ENCODE data around the gene EPHB1.
"Not testable (repeated sequence)": the region's sequence is repeated elsewhere in the genome, so short reads cannot be mapped to it uniquely, and the experiment has no call there.

The EPHB1 gene

GRCh38 chr3:135106445-135106844 lies 311.4 kb downstream of the EPHB1 start:
- in situ Hi-C loops (cut with MboI; ENCODE audit: low sequenced_read_pairs) = no loop called here

GRCh38 chr3:135107043-135107442 lies 312.0 kb downstream of the EPHB1 start:
- in situ Hi-C loops (cut with MboI; ENCODE audit: low sequenced_read_pairs) = no loop called here

GRCh38 chr3:135109681-135110080 lies 314.6 kb downstream of the EPHB1 start:
- in situ Hi-C loops (cut with MboI; ENCODE audit: low sequenced_read_pairs) = no loop called here

DNA sequence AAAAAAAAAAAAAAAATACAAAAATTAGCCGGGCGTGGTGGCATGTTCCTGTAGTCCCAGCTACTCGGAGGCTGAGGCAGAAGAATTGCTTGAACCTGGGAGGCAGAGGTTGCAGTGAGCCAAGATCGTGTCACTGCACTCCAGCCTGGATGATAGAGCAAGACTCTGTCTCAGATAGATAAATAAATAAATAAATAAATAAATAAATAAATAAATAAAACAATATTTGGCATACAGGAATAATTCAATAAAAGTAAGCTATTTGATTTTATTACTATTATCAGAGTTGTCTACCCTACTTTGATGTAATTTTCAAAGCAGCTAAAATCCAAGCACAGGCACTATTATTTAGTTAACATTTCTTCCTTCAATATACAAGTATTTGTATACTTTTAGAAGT lies 319.5 kb downstream of the EPHB1 start:
- in situ Hi-C loops (cut with MboI; ENCODE audit: low sequenced_read_pairs) = not testable (repeated sequence)

DNA sequence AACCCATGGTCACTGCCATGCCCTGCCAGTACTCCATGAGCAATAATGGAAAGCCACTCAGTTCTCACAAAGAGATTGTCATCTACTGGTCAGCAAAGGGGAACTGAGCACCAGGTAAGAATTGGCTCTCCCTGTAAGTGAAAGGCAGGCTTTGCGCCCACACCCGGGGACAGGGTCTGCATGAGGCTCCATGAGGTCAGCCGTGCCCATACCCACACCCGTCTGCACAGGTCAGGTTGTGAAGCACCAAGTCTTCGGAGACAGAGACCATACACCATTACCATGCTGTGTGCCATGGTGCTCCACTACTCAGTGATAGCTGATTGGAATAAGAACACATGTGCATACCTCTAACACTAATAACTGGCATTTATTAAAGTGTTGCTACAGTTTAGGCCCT lies 322.9 kb downstream of the EPHB1 start:
- in situ Hi-C loops (cut with MboI; ENCODE audit: low sequenced_read_pairs) = no loop called here

DNA sequence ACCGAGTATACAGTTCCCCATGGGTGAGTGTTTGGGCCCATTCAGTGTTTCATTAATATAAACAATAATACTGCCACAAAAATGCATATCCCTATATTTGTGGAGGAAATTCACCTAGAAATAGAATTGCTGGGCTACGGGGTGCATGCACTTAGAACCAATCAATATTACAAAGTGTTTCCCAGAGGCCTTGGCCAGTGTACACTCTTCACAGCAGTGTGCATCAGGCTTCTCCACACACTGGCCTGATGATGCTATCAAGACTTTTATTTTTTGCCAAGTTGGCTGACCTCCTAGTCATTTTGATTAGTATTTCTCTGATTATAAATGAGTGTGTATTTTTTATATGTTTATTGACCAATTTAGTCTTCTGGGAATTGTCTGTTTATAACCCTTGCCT lies 323.7 kb downstream of the EPHB1 start:
- in situ Hi-C loops (cut with MboI; ENCODE audit: low sequenced_read_pairs) = no loop called here

- in situ Hi-C loops (cut with MboI; ENCODE audit: low sequenced_read_pairs) = no loop called here
Observed at GRCh38 chr3:135125171-135125801, 330.2 kb downstream of the EPHB1 start.

GRCh38 chr3:135127946-135128470 lies 332.9 kb downstream of the EPHB1 start:
- in situ Hi-C loops (cut with MboI; ENCODE audit: low sequenced_read_pairs) = no loop called here

DNA sequence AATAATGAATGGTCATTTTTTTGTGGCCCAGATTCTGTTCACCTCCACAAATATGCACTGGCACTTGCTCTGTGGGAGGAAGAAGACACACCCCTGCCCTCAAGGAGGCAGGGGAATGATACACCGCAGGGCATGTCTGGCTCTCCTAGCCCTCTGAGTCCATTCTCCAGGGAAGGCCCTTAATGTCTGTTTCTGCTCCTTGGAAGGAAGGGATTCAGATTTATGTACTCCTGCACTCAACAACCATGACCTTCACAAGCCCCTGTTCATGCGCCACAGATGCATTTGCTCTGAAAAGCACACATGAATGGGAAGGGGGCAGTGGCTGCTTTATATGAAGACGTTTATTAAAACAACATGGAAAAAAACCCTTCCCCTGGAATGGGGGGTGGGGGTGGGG lies 333.8 kb downstream of the EPHB1 start:
- in situ Hi-C loops (cut with MboI; ENCODE audit: low sequenced_read_pairs) = no loop called here

GRCh38 chr3:135131290-135131689 lies 336.2 kb downstream of the EPHB1 start:
- in situ Hi-C loops (cut with MboI; ENCODE audit: low sequenced_read_pairs) = no loop called here

DNA sequence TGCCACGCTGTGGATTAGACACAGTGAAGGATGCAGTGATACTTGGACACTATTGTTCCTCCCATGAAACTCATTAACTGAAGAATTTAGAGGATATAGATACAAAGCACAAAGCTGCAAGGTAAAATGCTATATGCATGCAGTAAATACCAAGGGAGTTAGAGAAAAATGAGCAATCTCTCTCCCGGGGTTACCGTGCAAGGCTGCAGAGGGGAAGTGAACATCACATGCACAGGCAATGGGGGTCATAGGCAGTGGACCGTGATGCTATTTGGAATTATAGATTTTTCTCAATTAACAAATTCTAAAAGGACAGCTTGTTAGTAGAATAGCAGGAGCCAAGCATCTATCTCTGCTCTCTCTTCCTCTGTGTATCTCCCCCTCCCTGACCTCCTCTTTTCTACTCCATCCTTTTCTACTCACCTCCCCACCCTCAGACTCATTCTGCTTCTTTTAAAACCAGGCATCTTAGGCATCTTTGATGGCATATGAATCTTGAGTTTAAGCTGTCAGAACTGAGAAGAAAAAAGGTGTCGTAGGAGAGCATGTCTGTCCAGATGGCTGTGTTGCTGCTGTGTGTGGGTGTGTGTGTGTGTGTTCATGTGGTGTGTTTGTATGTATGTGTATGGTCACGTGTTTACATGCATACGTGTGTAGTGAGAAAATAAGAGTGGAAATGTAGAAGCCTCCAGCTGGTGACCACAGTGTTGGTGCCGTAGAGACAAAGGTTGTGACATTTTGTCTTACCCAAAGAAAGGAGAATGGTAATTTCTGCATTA lies 339.0 kb downstream of the EPHB1 start:
- in situ Hi-C loops (cut with MboI; ENCODE audit: low sequenced_read_pairs) = no loop called here

- in situ Hi-C loops (cut with MboI; ENCODE audit: low sequenced_read_pairs) = no loop called here
Observed at GRCh38 chr3:135134684-135135075, 339.6 kb downstream of the EPHB1 start.

DNA sequence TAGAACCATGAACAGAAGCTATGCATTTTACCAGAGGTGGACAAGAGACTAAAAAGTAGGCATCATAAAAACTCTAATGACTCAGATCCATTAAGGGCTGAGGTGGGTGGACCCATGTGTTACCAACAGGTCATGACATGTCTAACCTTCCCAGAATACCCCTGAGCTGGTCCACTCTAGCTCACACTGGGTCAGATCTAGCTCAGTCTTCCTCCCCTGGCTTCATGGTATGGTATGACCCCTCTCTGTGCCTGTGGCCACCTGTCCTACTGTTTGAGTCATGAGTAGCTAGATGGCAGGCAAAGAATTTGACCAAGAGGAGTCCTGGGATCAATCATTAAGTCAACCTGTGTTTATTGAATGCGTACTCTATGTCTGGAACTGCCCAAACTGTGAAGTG lies 340.4 kb downstream of the EPHB1 start:
- in situ Hi-C loops (cut with MboI; ENCODE audit: low sequenced_read_pairs) = no loop called here

DNA sequence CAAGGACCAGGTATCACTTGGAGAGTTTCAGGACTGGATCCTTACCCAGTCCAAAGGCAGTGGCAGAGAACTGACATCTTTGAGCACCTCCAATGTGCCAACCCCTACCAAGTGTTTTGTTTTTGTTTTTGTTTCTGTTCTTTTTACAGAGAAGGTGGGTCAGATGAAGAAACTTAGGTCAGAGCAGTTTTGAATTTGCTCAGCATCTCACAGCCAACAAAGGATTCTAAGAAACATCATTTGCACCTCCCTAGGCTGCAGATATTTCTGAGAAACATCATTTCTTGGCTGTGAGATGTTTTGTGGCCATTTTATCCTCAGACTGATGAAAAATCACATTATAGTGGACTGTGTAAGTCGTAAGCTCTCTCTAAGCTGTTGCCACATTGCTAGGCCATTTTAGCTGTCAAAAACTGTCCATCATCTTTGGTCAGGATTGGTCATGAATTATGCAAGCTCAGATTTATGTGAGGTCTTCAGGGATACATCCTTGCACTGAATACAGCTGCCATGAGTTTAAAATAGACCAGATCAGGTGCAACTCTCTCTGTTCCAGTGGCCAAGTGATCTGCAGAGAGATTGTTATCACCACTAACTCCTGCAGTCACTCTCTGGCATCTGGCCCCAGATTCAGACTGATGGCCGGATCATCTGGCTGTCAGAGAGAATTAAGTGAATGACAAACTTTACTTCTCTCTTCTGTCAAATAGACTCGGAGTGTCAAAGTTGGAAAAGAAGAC lies 341.5 kb downstream of the EPHB1 start:
- in situ Hi-C loops (cut with MboI; ENCODE audit: low sequenced_read_pairs) = no loop called here

DNA sequence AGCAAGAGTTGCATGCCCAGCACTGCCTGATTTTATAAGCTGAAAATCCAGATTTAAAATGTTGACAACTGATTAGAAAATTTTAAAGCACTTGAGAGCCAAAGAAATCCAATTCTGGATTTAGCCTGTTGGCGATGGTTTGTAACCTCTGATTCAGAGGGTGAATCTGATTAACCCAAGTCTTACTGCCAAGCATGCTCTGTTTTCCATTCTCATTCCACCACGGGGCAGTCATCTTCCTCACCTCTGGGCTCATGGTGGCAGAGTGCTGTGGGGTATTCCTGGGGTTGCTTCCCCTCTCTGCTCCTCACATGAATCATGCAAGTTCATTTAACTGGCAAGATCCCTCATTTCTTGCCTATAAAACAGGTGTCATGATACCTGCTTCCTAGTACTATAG lies 342.2 kb downstream of the EPHB1 start:
- in situ Hi-C loops (cut with MboI; ENCODE audit: low sequenced_read_pairs) = no loop called here

DNA sequence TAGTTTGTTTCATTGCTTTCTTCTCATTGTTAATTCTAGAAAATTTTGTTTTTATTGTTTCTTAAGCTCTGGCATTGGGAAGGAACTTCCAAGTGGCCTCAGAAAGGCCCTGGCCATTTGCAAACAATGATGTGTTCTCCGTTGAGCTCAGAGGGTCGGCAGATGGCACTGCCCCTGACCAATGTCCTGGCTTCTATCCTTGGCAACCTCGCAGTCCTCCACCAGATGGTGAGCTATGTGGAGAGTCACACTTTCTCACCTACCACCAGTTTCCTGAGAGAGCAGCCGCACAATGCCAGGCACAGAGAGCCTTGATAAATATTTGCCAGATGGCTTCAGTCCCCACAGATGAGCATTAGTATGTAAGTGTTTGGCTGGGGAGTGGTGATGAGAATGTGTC lies 343.7 kb downstream of the EPHB1 start:
- in situ Hi-C loops (cut with MboI; ENCODE audit: low sequenced_read_pairs) = no loop called here

DNA sequence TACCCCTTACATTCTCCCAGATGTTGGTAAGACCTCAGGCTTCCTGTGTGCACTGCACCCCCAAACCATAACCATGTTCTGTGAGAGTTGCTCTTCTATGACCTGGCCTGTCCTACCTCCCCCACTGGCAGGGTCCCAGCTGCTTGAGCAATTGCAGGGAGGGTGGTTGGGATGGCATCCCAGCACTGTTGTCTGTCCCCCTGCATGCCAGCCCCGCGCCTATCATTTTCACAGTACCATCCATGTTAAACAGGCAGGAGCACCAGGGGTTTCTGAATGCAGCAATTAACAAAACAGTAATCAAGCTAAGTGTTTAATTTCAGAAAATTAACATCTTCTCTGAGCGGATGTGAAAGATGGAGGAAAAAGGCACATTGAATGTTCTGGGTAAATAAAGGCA lies 345.5 kb downstream of the EPHB1 start:
- in situ Hi-C loops (cut with MboI; ENCODE audit: low sequenced_read_pairs) = no loop called here

DNA sequence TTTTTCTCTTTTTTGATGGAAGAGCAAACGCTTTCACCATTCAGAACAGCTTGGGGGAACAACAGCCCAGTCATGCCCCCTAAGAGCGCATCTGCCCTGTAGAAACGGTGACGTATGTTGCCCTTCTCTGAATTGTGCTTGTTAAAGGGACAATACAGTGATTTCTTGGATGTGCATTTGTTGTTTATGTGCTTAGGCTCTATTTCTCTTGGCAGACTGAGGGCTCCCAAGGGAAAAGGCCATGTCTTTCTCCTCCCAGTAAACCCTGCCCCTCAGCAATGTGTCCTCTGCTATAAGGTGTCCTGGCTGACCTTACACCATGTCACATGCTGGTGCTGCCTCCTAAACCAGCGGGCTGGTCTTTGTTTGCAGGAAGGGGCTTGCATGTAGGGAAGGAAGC lies 346.1 kb downstream of the EPHB1 start:
- in situ Hi-C loops (cut with MboI; ENCODE audit: low sequenced_read_pairs) = no loop called here

DNA sequence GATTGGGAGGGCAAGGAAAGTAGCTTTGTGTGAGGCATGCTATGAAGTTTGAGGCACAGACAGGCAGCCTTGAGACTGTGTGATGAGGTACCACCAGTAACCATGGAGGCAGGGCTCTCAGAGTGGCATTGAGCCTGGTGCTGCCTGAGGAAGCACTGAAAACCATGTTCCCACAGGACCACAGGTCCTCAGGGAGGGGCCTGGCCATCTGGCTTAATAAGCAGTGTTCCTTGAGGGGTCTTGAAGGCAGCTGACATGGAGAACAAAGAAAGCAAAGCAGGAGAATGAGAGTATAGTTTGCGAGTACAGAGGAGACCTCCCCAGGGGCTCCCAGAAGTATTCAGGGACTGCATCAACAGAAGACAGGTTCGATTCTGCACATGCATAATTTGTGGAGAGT lies 346.6 kb downstream of the EPHB1 start:
- in situ Hi-C loops (cut with MboI; ENCODE audit: low sequenced_read_pairs) = no loop called here

- in situ Hi-C loops (cut with MboI; ENCODE audit: low sequenced_read_pairs) = no loop called here
Observed at GRCh38 chr3:135142530-135142929, 347.5 kb downstream of the EPHB1 start.

DNA sequence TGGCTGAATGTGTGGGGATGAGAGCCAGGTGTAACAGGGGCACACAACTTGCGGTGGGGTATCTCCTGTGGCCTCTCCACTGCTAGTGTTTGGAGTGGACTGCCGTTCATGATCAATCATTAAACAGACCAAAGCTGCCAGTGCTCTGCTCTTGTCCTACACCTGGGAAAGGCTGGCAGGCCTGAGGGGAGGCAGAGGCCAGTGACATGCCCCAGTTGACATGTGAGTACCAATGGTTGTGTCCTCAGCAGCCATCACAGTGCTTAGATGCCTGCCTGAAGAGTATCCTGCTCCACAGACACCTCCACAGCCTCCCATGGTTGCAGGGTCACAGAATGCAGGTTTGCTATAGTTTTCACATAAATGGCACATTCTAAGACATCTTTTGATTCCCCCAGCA lies 348.4 kb downstream of the EPHB1 start:
- in situ Hi-C loops (cut with MboI; ENCODE audit: low sequenced_read_pairs) = no loop called here

GRCh38 chr3:135145581-135145980 lies 350.5 kb downstream of the EPHB1 start:
- in situ Hi-C loops (cut with MboI; ENCODE audit: low sequenced_read_pairs) = no loop called here

Measured in hTERT RPE-1 (cell line).